Measurements from ENCODE around the gene B3GAT3. TPM values are rescaled to one million over a fixed set of nuclear protein-coding genes. Genes with fewer than 3 reads are reported as not detected.
A peak's percentile ranks its signal among the peaks of the same experiment; 100 is the strongest.

Gene B3GAT3
- total RNA-seq, 2 donors from 2014 or later = 21.8 to 37.7 TPM

GRCh38 chr11:62577046-62577714 lies 44.6 kb downstream of the B3GAT3 start:
- Histone ChIP-seq H3K27ac (peak overlapping the region; percentile 48), H3K9me3 (no peaks in the 10 kb centered on the region), H3K4me1 (peaks cover 18% of the 10 kb centered on the region), H3K27me3 (no peaks in the 10 kb centered on the region), H3K9ac (ENCODE audit: low read depth in 2 of 2, low read length in 2 of 2) (peak overlapping the region in 1 of 2 donors; percentile 98), H3K36me3 (no peaks in the 10 kb centered on the region), H3K4me3 (no peak overlapping the region)
- DNase-seq = no peak
- TF ChIP-seq CTCF (IDR thresholded peaks at IDR 0.05) = no peak
- intact Hi-C loops (cut with DNase I) = no loop called here

- TF ChIP-seq CTCF (IDR thresholded peaks at IDR 0.05) = no peak
- no peak for DNase-seq
- H3K36me3 ChIP-seq = no peaks in the 10 kb centered on the region
- H3K27ac ChIP-seq = peak overlapping the region; percentile 89
- no peaks in the 10 kb centered on the region for H3K27me3 ChIP-seq
- H3K9me3 ChIP-seq = no peaks in the 10 kb centered on the region
- no peak overlapping the region for H3K4me3 ChIP-seq
- H3K4me1 ChIP-seq = peaks cover 18% of the 10 kb centered on the region
- peak overlapping the region in 1 of 2 donors; percentile 98 for H3K9ac ChIP-seq (ENCODE audit: low read depth in 2 of 2, low read length in 2 of 2)
- intact Hi-C loops (cut with DNase I) = no loop called here
These were observed 45.9 kb downstream of the B3GAT3 start for GRCh38 chr11:62575837-62576236.

GRCh38 chr11:62575156-62575555 lies 46.6 kb downstream of the B3GAT3 start:
- Histone ChIP-seq H3K4me1 (peaks cover 18% of the 10 kb centered on the region), H3K9ac (ENCODE audit: low read depth in 2 of 2, low read length in 2 of 2) (peak overlapping the region; percentile 52 to 98), H3K9me3 (no peaks in the 10 kb centered on the region), H3K4me3 (peak overlapping the region; percentile 85), H3K27ac (peak overlapping the region; percentile 89), H3K36me3 (no peaks in the 10 kb centered on the region), H3K27me3 (no peaks in the 10 kb centered on the region)
- intact Hi-C loops (cut with DNase I) = no loop called here
- no peak for TF ChIP-seq CTCF (IDR thresholded peaks at IDR 0.05)
- peak; percentile 65 for DNase-seq

GRCh38 chr11:62574363-62575071 lies 47.3 kb downstream of the B3GAT3 start:
- Histone ChIP-seq H3K9ac (ENCODE audit: low read depth in 2 of 2, low read length in 2 of 2) (peak overlapping the region; percentile 87 to 98), H3K4me1 (peaks cover 18% of the 10 kb centered on the region), H3K4me3 (peak overlapping the region; percentile 85), H3K27me3 (no peaks in the 10 kb centered on the region), H3K27ac (peak overlapping the region; percentile 89), H3K9me3 (no peaks in the 10 kb centered on the region), H3K36me3 (no peaks in the 10 kb centered on the region)
- no peak for TF ChIP-seq CTCF (IDR thresholded peaks at IDR 0.05)
- intact Hi-C loops (cut with DNase I) = no loop called here
- DNase-seq = peak; percentile 50

GRCh38 chr11:62573592-62574362 lies 48.0 kb downstream of the B3GAT3 start, which contains the start of gene EEF1G:
EEF1G (minus strand) TSS chr11:62573891; CDS start chr11:62573842, 49 bp downstream.
- intact Hi-C loops (cut with DNase I) = no loop called here
- peak within 1 kb of the TSS; percentile 87 to 98 for H3K9ac ChIP-seq (ENCODE audit: low read depth in 2 of 2, low read length in 2 of 2)
- H3K4me3 ChIP-seq = peak within 1 kb of the TSS; percentile 85
- H3K9me3 ChIP-seq = no peaks in the 10 kb centered on the region
- peaks cover 18% of the 10 kb centered on the region for H3K4me1 ChIP-seq
- DNase-seq = peak; percentile 99
- H3K36me3 ChIP-seq = no peaks in the 10 kb centered on the region
- TF ChIP-seq CTCF (IDR thresholded peaks at IDR 0.05) = no peak
- H3K27ac ChIP-seq = peak within 1 kb of the TSS; percentile 89
- H3K27me3 ChIP-seq = no peaks in the 10 kb centered on the region

All from colonic mucosa (tissue), 4 donors.